OCI-LY7 (cell line): ENCODE measurements around the gene CD248. TPM values are rescaled to one million over a fixed set of nuclear protein-coding genes. Genes with fewer than 3 reads are reported as not detected.

ENCODE experiments used
- BruUV-seq: library from RNA; stranded (reverse); fragments of 400-500 nt; replicated peaks from 2 replicates; lab custom pipeline; 2021; lab: Mats Ljungman, UMichigan
- CTCF ChIA-PET: fragments of 300-600 bp; sonication (Branson Sonifier 250); formaldehyde crosslinking; loops from one replicate; lab custom pipeline; 2022; ENCODE audit warnings: antibody characterized with exemption; ENCODE audit not compliant: unreplicated experiment; lab: Charles Lee
- POLR2A ChIA-PET: fragments of 300-600 bp; sonication (Branson Sonifier 250); formaldehyde crosslinking; loops from one replicate; lab custom pipeline; 2022; ENCODE audit warnings: antibody characterized with exemption; lab: Charles Lee
- DNase-seq: peaks from one replicate; pipeline ENCODE4 v3.0.0-alpha.2; 2015; ENCODE audit warnings: low spot score
- H2AFZ ChIP-seq: fragments of 200-600 bp; sonication (generic), shearing (Covaris generic); 2 replicates; pipeline ENCODE4 v1.6.1; 2014; ENCODE audit warnings: mild to moderate bottlenecking, antibody characterized with exemption, low read length, moderate library complexity
- H3K27ac ChIP-seq: fragments of 200-600 bp; sonication (generic); 2 replicates; pipeline ENCODE4 v1.5.1; 2014; ENCODE audit warnings: mixed run types, low read depth, mild to moderate bottlenecking, moderate library complexity, low read length, inconsistent platforms; ENCODE audit not compliant: poor library complexity, severe bottlenecking
- H3K36me3 ChIP-seq: fragments of 200-600 bp; sonication (generic); 2 replicates; pipeline ENCODE4 v1.6.1; 2014; ENCODE audit warnings: mild to moderate bottlenecking, antibody characterized with exemption, low read length, moderate library complexity, mixed read lengths; ENCODE audit not compliant: insufficient read depth
- H3K4me1 ChIP-seq: fragments of 200-600 bp; sonication (generic); 2 replicates; pipeline ENCODE4 v1.5.1; 2014; ENCODE audit warnings: mild to moderate bottlenecking, low read length; ENCODE audit not compliant: insufficient read depth, poor library complexity, severe bottlenecking
- H3K4me2 ChIP-seq: fragments of 200-600 bp; sonication (generic); 2 replicates; pipeline ENCODE4 v1.6.1; 2014; ENCODE audit warnings: mild to moderate bottlenecking, low read length
- H3K4me3 ChIP-seq: fragments of 200-600 bp; sonication (generic); 2 replicates; pipeline ENCODE4 v1.5.1; 2014; ENCODE audit warnings: mild to moderate bottlenecking, low read depth, low read length; ENCODE audit not compliant: poor library complexity, severe bottlenecking
- H3K79me2 ChIP-seq: fragments of 200-600 bp; sonication (generic); 2 replicates; pipeline ENCODE4 v1.6.1; 2016; ENCODE audit warnings: low read depth, mild to moderate bottlenecking, low read length, moderate library complexity, mixed read lengths; ENCODE audit not compliant: insufficient read depth
- H3K9me2 ChIP-seq: fragments of 200-600 bp; sonication (generic); 2 replicates; pipeline ENCODE4 v1.6.1; 2016; ENCODE audit warnings: mild to moderate bottlenecking, low read length, mixed read lengths; ENCODE audit not compliant: insufficient read depth
- H3K9me3 ChIP-seq: fragments of 200-600 bp; sonication (generic); 2 replicates; pipeline ENCODE4 v1.6.1; 2014; ENCODE audit warnings: mild to moderate bottlenecking, mixed run types, low read length, mixed read lengths
- H4K20me1 ChIP-seq: fragments of 200-600 bp; sonication (generic); 2 replicates; pipeline ENCODE4 v1.6.1; 2014; ENCODE audit warnings: mild to moderate bottlenecking, antibody characterized with exemption, low read length, moderate library complexity, mixed read lengths; ENCODE audit not compliant: insufficient read depth
- CTCF ChIP-seq: fragments of 200-600 bp; sonication (generic); conservative IDR thresholded peaks from 2 replicates; pipeline ENCODE4 v1.5.1; 2014; ENCODE audit warnings: mild to moderate bottlenecking, antibody characterized with exemption, low read length, moderate library complexity, mixed read lengths
- EZH2phosphoT487 ChIP-seq: fragments of 200-600 bp; sonication (generic); IDR thresholded peaks from 2 replicates; pipeline ENCODE4 v1.6.1; 2018; ENCODE audit warnings: low read depth, borderline replicate concordance, mild to moderate bottlenecking, mixed run types, antibody characterized with exemption, low read length, moderate library complexity, mixed read lengths
- intact Hi-C: fragments of 100-400 bp; cut with micrococcal nuclease; formaldehyde crosslinking; loops from one replicate; pipeline ENCODE4 v1.10.0; 2022; ENCODE audit not compliant: unreplicated experiment
- total RNA-seq, 2 experiments: library from RNA; depleted of rRNA in 1 of 2; stranded (reverse); fragments of >200 nt in 1 of 2; shearing (Covaris generic) in 1 of 2; gene quantifications; 2 replicates each; pipeline ENCODE4 v1.2.3, GENCODE V29; 2014 to 2022

Gene CD248
- total RNA-seq, 2 experiments from 2014 or later: 0.46 TPM; not detected in 1

- ChIA-PET CTCF (interaction anchor here (1.0 kb wide), 1 partner anchor 51 kb away, joined by 4 read pairs; no protein-coding TSS in a partner anchor), POLR2A (interaction anchor here (0.6 to 1.2 kb wide), 2 partner anchors 31 to 38 kb away, joined by 3 read pairs; no protein-coding TSS in a partner anchor)
- Histone ChIP-seq H2AFZ (peak overlapping the region; percentile 83), H3K36me3 (no peaks in the 10 kb centered on the region), H3K9me2 (no peaks in the 10 kb centered on the region), H3K4me3 (peak overlapping the region; percentile 49), H3K27ac (peak overlapping the region; percentile 83), H3K9me3 (no peaks in the 10 kb centered on the region), H3K4me1 (peaks cover 38% of the 10 kb centered on the region), H3K4me2 (peak overlapping the region; percentile 81), H4K20me1 (no peaks in the 10 kb centered on the region), H3K79me2 (no peaks in the 10 kb centered on the region)
- intact Hi-C loops: no loop called here
- TF ChIP-seq CTCF: no peak
- TF ChIP-seq EZH2phosphoT487: no peak
- BruUV-seq: no TSS peak
- DNase-seq: peak; percentile 59
These were observed 478 bp upstream of the CD248 start for GRCh38 chr11:66317322-66317722.

DNA sequence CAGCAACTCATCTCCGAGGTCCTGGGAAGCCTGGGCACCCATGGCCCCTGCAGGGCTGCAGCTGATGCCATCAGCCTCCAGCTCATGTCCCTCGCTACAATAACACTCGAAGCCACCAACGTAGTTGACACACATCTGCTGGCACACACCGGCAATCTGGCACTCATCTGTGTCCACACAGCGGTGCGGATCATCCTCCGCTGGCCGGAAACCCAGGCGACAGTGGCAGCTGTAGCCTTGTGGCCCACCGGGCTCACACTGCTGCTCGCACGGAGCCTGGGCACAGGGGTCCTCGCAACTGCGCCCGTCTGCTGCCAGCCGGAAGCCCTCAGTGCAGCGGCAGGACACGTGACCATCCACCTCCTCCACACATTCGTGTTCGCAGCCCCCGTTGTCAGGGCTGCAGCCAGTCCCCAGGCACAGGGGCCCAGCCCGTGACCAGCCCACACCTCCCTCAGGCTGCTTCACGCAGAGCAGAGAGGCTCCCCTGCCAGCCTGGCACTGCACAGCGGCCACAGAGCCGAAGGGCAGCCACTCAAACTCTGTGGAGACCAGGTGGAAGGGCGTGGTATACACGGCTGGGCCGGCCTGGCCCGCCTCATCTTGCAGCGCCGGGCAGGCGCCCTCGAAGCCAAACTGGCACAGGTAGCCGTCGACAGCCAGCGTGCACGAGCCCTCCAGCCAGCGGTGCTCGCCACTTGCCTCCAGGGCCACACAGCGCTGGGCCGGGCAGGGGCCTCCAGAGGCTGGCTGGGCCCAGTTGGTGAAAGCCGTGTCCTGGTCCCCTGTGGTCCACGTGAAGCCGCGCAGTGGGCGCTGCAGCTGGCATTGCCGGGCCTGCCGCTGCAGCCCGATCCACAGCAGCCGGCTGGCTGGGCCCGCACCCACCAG lies 678 bp downstream of the CD248 start:
- peaks cover 42% of the 10 kb centered on the region for H3K4me1 ChIP-seq
- H2AFZ ChIP-seq: no peak overlapping the region
- H3K4me3 ChIP-seq: no peak overlapping the region
- no TSS peak for BruUV-seq
- DNase-seq: no peak
- intact Hi-C loops: no loop called here
- no peaks in the 10 kb centered on the region for H4K20me1 ChIP-seq
- no peak overlapping the region for H3K27ac ChIP-seq
- no peaks in the 10 kb centered on the region for H3K9me3 ChIP-seq
- TF ChIP-seq CTCF (no peak), EZH2phosphoT487 (no peak)
- no peaks in the 10 kb centered on the region for H3K79me2 ChIP-seq
- H3K9me2 ChIP-seq: no peaks in the 10 kb centered on the region
- no peak overlapping the region for H3K4me2 ChIP-seq
- POLR2A ChIA-PET: no interaction called here
- CTCF ChIA-PET: no interaction called here
- H3K36me3 ChIP-seq: no peaks in the 10 kb centered on the region

GRCh38 chr11:66315498-66315885 lies 1.4 kb downstream of the CD248 start:
- no peak overlapping the region for H3K4me3 ChIP-seq
- no TSS peak for BruUV-seq
- CTCF ChIA-PET: no interaction called here

More at GRCh38 chr11:66315498-66315885, 1.4 kb downstream of the CD248 start:
- intact Hi-C loops: no loop called here
- no peak overlapping the region for H2AFZ ChIP-seq
- H3K36me3 ChIP-seq: no peaks in the 10 kb centered on the region
- H3K4me2 ChIP-seq: no peak overlapping the region
- DNase-seq: no peak
- no peak overlapping the region for H3K27ac ChIP-seq
- H3K9me3 ChIP-seq: no peaks in the 10 kb centered on the region
- POLR2A ChIA-PET: no interaction called here
- no peak for TF ChIP-seq CTCF
- TF ChIP-seq EZH2phosphoT487: no peak
- H3K4me1 ChIP-seq: peaks cover 42% of the 10 kb centered on the region
- no peaks in the 10 kb centered on the region for H3K79me2 ChIP-seq
- H3K9me2 ChIP-seq: no peaks in the 10 kb centered on the region
- H4K20me1 ChIP-seq: no peaks in the 10 kb centered on the region
